ENCODE measurements around the gene NREP.

NREP gene

DNA sequence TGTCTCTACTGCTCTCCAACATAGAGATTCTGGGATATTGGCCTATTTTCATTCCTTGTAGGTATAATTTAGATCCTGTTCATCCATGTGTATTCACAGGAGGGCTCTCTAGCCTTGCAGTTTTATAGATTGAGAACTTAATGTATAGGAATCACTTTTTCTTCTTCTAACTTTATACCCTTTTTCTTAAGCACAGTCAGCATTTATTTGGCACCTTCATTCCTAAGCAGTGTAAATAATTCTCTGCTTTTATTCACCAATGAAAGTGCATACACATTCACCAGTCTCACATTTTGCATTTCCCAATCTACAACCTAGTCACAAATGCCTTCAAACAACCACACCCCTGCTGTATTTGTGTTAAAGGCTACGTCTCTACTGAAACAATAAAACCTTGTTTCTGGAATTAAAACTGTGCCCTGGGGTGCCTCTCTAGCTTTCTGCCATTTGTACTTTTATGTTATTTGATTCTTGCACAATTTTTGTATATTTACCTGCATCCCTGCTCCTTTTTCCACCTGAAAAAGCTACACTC is 49.3 kb downstream of the NREP start:
- Histone ChIP-seq H3K36me3 (ENCODE audit: insufficient read depth, low read length) (no peaks in the 10 kb centered on the region), H3K9ac (ENCODE audit: low read depth, low read length) (no peak overlapping the region), H3K4me1 (ENCODE audit: insufficient read depth, low read length) (peaks cover 3% of the 10 kb centered on the region; the same call in 1 of the 2 replicates), H3K9me3 (ENCODE audit: control insufficient read depth, insufficient read depth, low read length) (no peaks in the 10 kb centered on the region; the same call in 1 of the 2 replicates)

- H3K9ac ChIP-seq (ENCODE audit: low read depth, low read length) = no peak overlapping the region
- H3K4me1 ChIP-seq (ENCODE audit: insufficient read depth, low read length) = peaks cover 3% of the 10 kb centered on the region; the same call in 1 of the 2 replicates
- H3K9me3 ChIP-seq (ENCODE audit: control insufficient read depth, insufficient read depth, low read length) = no peaks in the 10 kb centered on the region
- H3K36me3 ChIP-seq (ENCODE audit: insufficient read depth, low read length) = no peaks in the 10 kb centered on the region
These were observed 50.6 kb downstream of the NREP start for GRCh38 chr5:111706345-111706744.

GRCh38 chr5:111704452-111705085 is 52.4 kb downstream of the NREP start:
- no peak overlapping the region for H3K9ac ChIP-seq (ENCODE audit: low read depth, low read length)
- H3K4me1 ChIP-seq (ENCODE audit: insufficient read depth, low read length) = peaks cover 3% of the 10 kb centered on the region; the same call in 1 of the 2 replicates
- H3K9me3 ChIP-seq (ENCODE audit: control insufficient read depth, insufficient read depth, low read length) = no peaks in the 10 kb centered on the region
- H3K36me3 ChIP-seq (ENCODE audit: insufficient read depth, low read length) = no peaks in the 10 kb centered on the region

DNA sequence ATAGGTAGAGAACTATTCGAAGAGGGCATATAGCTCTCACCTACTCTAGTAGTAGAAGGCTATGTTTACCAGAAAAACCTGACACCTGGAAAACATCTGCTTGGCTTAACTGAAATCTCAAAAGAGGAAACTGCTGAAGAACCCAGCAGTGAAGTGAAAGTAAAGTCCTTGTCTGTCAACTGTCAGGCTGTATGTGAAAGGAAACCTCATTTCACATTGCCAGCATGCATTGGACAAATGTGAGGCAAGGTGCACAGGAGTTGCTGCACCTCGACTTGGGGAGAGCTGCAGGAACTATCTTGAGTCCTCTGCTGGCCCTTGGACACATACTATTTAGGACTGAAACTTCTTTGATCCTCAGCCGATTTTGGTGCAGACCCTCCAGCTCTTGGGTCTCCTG is 53.3 kb downstream of the NREP start:
- no peaks in the 10 kb centered on the region for H3K9me3 ChIP-seq (ENCODE audit: control insufficient read depth, insufficient read depth, low read length)
- no peaks in the 10 kb centered on the region for H3K36me3 ChIP-seq (ENCODE audit: insufficient read depth, low read length)
- no peak overlapping the region for H3K9ac ChIP-seq (ENCODE audit: low read depth, low read length)
- peaks cover 3% of the 10 kb centered on the region; the same call in 1 of the 2 replicates for H3K4me1 ChIP-seq (ENCODE audit: insufficient read depth, low read length)

- peaks cover 4% of the 10 kb centered on the region; the same call in 1 of the 2 replicates for H3K4me1 ChIP-seq (ENCODE audit: insufficient read depth, low read length)
- no peak overlapping the region for H3K9ac ChIP-seq (ENCODE audit: low read depth, low read length)
- no peaks in the 10 kb centered on the region for H3K9me3 ChIP-seq (ENCODE audit: control insufficient read depth, insufficient read depth, low read length)
- H3K36me3 ChIP-seq (ENCODE audit: insufficient read depth, low read length) = no peaks in the 10 kb centered on the region
These were observed 57.0 kb downstream of the NREP start for GRCh38 chr5:111699976-111700375.

- Histone ChIP-seq H3K9ac (ENCODE audit: low read depth, low read length) (no peak overlapping the region), H3K36me3 (ENCODE audit: insufficient read depth, low read length) (no peaks in the 10 kb centered on the region), H3K9me3 (ENCODE audit: control insufficient read depth, insufficient read depth, low read length) (no peaks in the 10 kb centered on the region), H3K4me1 (ENCODE audit: insufficient read depth, low read length) (peaks cover 4% of the 10 kb centered on the region; the same call in 1 of the 2 replicates)
These were observed 57.7 kb downstream of the NREP start for GRCh38 chr5:111699324-111699723.

DNA sequence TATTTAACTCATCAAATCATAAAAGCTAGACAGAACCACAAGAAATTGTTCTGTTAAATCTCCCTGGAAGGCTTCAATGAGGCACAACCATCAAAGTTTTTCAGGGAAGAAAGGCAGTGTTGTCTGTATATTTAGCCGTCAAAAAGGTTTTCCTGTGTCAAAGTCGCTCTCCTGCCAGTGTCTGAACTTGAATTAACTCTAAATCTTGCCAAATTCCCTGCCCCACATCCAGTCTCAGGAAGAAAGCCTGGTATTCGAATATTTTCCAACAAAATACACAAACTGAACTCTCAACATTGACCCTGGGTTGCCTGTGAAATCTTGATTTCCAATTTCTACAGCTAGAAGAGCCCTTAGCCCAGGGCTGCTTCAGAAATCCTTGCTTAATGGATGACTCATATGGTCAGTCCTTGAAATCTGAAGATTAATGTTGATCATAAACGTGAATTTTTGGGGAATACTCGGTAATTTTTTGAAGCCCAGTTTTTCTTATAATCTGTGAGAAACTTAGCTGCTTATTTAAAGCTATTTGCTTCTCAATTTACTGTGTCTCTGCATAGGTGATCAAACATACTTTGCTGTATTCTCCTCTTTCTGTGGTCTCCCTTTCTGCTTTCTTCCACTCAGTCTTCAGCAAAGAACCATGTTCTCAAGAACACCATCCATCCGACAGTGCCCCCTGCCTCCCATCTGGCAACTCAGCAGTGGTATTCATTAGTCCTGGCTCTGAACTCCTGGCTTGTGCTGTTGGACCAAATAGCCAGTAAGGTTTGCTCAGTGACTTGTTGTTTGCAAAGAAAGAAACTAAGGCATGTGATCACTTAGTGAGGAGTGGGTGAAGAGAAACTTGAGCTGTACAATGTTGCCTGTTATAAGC is 58.9 kb downstream of the NREP start:
- H3K9ac ChIP-seq (ENCODE audit: low read depth, low read length) = no peak overlapping the region
- no peaks in the 10 kb centered on the region for H3K36me3 ChIP-seq (ENCODE audit: insufficient read depth, low read length)
- H3K4me1 ChIP-seq (ENCODE audit: insufficient read depth, low read length) = peaks cover 4% of the 10 kb centered on the region; the same call in 1 of the 2 replicates
- H3K9me3 ChIP-seq (ENCODE audit: control insufficient read depth, insufficient read depth, low read length) = no peaks in the 10 kb centered on the region

GRCh38 chr5:111697215-111697614 is 59.8 kb downstream of the NREP start:
- Histone ChIP-seq H3K9ac (ENCODE audit: low read depth, low read length) (no peak overlapping the region), H3K36me3 (ENCODE audit: insufficient read depth, low read length) (no peaks in the 10 kb centered on the region), H3K9me3 (ENCODE audit: control insufficient read depth, insufficient read depth, low read length) (no peaks in the 10 kb centered on the region), H3K4me1 (ENCODE audit: insufficient read depth, low read length) (peaks cover 4% of the 10 kb centered on the region; the same call in 1 of the 2 replicates)

DNA sequence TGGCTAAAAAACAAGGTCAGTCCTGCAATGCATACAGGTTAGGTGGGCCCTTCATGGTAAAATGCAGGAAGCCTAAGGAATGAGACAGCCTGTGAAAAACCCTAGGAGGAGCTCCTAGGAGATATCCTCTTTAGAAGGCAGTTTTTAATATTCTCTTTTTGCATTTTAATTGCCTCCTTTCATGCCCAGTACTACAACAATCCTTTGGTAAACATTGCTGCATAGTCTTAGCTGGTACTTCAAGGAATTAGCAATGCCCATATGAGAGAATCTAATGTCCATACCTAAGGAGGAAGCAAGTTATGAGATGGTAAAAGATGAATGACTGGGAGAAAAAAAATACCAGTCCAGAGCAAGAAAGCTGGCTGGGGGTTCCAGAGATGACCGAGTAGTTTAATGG is 61.0 kb downstream of the NREP start:
- Histone ChIP-seq H3K9me3 (ENCODE audit: control insufficient read depth, insufficient read depth, low read length) (no peaks in the 10 kb centered on the region), H3K4me1 (ENCODE audit: insufficient read depth, low read length) (peaks cover 4% of the 10 kb centered on the region; the same call in 1 of the 2 replicates), H3K36me3 (ENCODE audit: insufficient read depth, low read length) (no peaks in the 10 kb centered on the region), H3K9ac (ENCODE audit: low read depth, low read length) (no peak overlapping the region)

- H3K9me3 ChIP-seq (ENCODE audit: control insufficient read depth, insufficient read depth, low read length) = no peaks in the 10 kb centered on the region
- H3K4me1 ChIP-seq (ENCODE audit: insufficient read depth, low read length) = peaks cover 4% of the 10 kb centered on the region; the same call in 1 of the 2 replicates
- no peaks in the 10 kb centered on the region for H3K36me3 ChIP-seq (ENCODE audit: insufficient read depth, low read length)
- no peak overlapping the region for H3K9ac ChIP-seq (ENCODE audit: low read depth, low read length)
These were observed 62.9 kb downstream of the NREP start for GRCh38 chr5:111694133-111694532.

DNA sequence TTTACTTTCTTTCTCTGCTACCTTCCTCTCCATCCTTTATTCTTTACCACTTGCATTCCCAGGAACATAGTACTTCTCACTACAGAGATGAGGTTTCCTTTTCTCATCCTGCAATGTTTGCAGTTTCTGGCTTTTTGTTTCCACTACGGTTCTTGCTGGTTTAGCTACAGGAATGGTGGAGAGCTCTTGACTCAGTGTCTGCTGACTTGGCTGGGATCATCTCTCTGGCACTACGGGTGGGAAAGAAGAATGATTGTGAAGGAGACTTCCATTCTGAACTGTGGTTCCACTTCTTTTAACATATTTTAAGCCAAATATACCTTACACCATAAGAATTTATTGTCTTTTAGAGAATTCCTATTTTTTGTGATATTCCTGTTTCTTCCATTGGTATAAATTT is 65.1 kb downstream of the NREP start:
- H3K36me3 ChIP-seq (ENCODE audit: insufficient read depth, low read length) = no peaks in the 10 kb centered on the region
- no peaks in the 10 kb centered on the region for H3K9me3 ChIP-seq (ENCODE audit: control insufficient read depth, insufficient read depth, low read length)
- H3K4me1 ChIP-seq (ENCODE audit: insufficient read depth, low read length) = peaks cover 4% of the 10 kb centered on the region; the same call in 1 of the 2 replicates
- H3K9ac ChIP-seq (ENCODE audit: low read depth, low read length) = no peak overlapping the region

- Histone ChIP-seq H3K9ac (ENCODE audit: low read depth, low read length) (no peak overlapping the region), H3K9me3 (ENCODE audit: control insufficient read depth, insufficient read depth, low read length) (no peaks in the 10 kb centered on the region), H3K36me3 (ENCODE audit: insufficient read depth, low read length) (no peaks in the 10 kb centered on the region), H3K4me1 (ENCODE audit: insufficient read depth, low read length) (peaks cover 4% of the 10 kb centered on the region; the same call in 1 of the 2 replicates)
These were observed 65.5 kb downstream of the NREP start for GRCh38 chr5:111691508-111691907.

DNA sequence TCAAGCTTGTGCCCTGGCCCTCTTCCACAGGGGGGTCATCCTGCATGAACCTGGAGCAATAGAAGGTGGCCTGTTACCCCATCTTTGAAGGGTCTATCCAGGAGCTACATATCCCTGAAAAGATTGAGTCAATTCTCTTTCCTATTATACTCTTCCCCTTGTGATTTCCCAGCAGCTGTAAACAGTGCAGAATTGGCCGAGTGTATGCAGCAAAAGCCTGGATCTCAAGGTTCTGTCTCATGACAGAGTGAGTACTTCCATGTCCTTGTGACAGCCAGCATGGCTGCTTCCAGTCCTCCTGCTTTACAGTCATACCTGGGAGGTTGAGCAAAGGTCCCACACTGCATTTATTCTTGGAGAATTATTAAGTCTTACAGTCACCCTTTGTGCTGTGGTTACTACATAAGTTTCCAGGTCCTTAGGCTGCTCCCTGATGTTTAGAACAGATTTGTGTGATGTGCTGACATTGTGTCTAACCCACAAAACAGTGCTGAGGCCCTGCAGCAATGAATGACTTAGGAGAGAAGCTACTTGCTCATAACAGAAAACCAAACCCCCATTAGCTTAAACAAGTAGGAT is 67.5 kb downstream of the NREP start:
- no peaks in the 10 kb centered on the region for H3K4me1 ChIP-seq (ENCODE audit: insufficient read depth, low read length)
- no peaks in the 10 kb centered on the region for H3K9me3 ChIP-seq (ENCODE audit: control insufficient read depth, insufficient read depth, low read length)
- H3K36me3 ChIP-seq (ENCODE audit: insufficient read depth, low read length) = no peaks in the 10 kb centered on the region
- no peak overlapping the region for H3K9ac ChIP-seq (ENCODE audit: low read depth, low read length)

DNA sequence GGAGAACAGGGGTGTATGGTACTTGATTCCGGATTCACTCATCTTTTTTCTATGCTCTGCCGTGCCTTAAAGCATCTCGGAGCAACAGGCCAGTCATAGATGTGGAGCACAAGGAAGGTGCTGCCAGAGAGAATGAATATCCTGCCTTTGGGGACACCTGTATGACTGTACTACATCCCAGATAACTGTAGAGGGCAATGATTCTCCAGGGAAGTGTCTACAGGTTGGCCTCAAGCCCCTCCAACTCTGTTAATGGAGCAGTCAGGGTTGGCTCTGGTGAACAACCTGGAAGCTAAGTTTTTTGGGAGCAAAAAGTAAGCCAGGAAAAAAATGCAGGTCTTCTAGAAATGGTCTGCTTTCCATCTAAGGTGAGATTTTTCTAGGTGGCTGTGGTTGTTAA is 71.0 kb downstream of the NREP start:
- Histone ChIP-seq H3K9ac (ENCODE audit: low read depth, low read length) (no peak overlapping the region), H3K9me3 (ENCODE audit: control insufficient read depth, insufficient read depth, low read length) (no peaks in the 10 kb centered on the region), H3K36me3 (ENCODE audit: insufficient read depth, low read length) (no peaks in the 10 kb centered on the region), H3K4me1 (ENCODE audit: insufficient read depth, low read length) (no peaks in the 10 kb centered on the region)
